Natural killer cell treated with Interleukin-12 subunit alpha and Interleukin-12 subunit beta and Interleukin-15 and Interleukin-18, amount 100 ng/mL, for 72 hours (primary cell): ENCODE results near the gene FKBP2. TPM values are rescaled to one million over a fixed set of nuclear protein-coding genes. Genes with fewer than 3 reads are reported as not detected.
A peak's percentile ranks its signal among the peaks of the same experiment; 100 is the strongest.

Experiments used
- ATAC-seq, 2 donors: fragments of 150-1000 bp; cut with Tn5 transposase in 1 of 2; sonication (Bioruptor Pico), chemical (Tn5 transposase) in 1 of 2; 2 replicates each; pipeline ENCODE4 v1.10.0; 2021
- DNase-seq: peaks from one replicate; pipeline ENCODE4 v3.0.0; 2022; ENCODE audit warnings: low spot score
- H3K27ac Mint-ChIP-seq, 2 donors: 1 replicate in 1 of 2; 2 replicates in 1 of 2; pipeline ENCODE4 v1.8.0; 2022; ENCODE audit warnings: mixed read lengths in 2 of 2, mild to moderate bottlenecking in 1 of 2, moderate library complexity in 1 of 2
- H3K27me3 Mint-ChIP-seq, 2 donors: 1 replicate in 1 of 2; 2 replicates in 1 of 2; pipeline ENCODE4 v1.8.0; 2022; ENCODE audit warnings: mixed read lengths in 2 of 2
- H3K36me3 Mint-ChIP-seq: one replicate; pipeline ENCODE4 v1.8.0; 2022; ENCODE audit warnings: mixed read lengths
- H3K4me1 Mint-ChIP-seq, 2 donors: 1 replicate in 1 of 2; 2 replicates in 1 of 2; pipeline ENCODE4 v1.8.0; 2022; ENCODE audit warnings: low read depth in 2 of 2, mixed read lengths in 2 of 2, mild to moderate bottlenecking in 1 of 2
- H3K4me3 Mint-ChIP-seq: one replicate; pipeline ENCODE4 v1.8.0; 2022; ENCODE audit warnings: mixed read lengths
- H3K9me3 Mint-ChIP-seq: 2 replicates; pipeline ENCODE4 v1.8.0; 2022; ENCODE audit warnings: mixed read lengths
- total RNA-seq, 2 donors: library from RNA; stranded (reverse); gene quantifications; one replicate each; pipeline ENCODE4 v1.2.3, GENCODE V29; 2022

Gene FKBP2
- total RNA-seq, 2 donors from 2014 or later, result 33.1 to 53.5 TPM

- no peak for ATAC-seq
- H3K27ac Mint-ChIP-seq, result peak overlapping the region; percentile 79 to 80
- no peaks in the 10 kb centered on the region for H3K36me3 Mint-ChIP-seq
- H3K4me3 Mint-ChIP-seq, result peak overlapping the region; percentile 84
- no peaks in the 10 kb centered on the region for H3K9me3 Mint-ChIP-seq
- no peak for DNase-seq
- no peaks in the 10 kb centered on the region for H3K27me3 Mint-ChIP-seq
- peaks cover 20 to 25% of the 10 kb centered on the region in 2 donors for H3K4me1 Mint-ChIP-seq
Measured at GRCh38 chr11:64224891-64225607, 15.8 kb upstream of the FKBP2 start.

- Mint-ChIP-seq H3K9me3 (no peaks in the 10 kb centered on the region), H3K4me3 (peak within 1 kb of the TSS; percentile 84), H3K4me1 (peaks cover 23 to 27% of the 10 kb centered on the region in 2 donors), H3K27ac (peak within 1 kb of the TSS; percentile 79 to 90), H3K27me3 (no peaks in the 10 kb centered on the region), H3K36me3 (no peaks in the 10 kb centered on the region)
- peak; percentile 83 to 87 for ATAC-seq
- DNase-seq, result peak; percentile 92
Measured at GRCh38 chr11:64225608-64226506, 15.0 kb upstream of the FKBP2 start, which contains the start of the genes NUDT22 and TRPT1. Gene NUDT22 (plus strand): TSS chr11:64226274. CDS start chr11:64226653, 379 bp downstream. Gene TRPT1 (minus strand): TSS chr11:64226186. CDS start chr11:64225860, 326 bp downstream.

GRCh38 chr11:64226507-64227051, 14.3 kb upstream of the FKBP2 start:
- DNase-seq (peak; percentile 77), ATAC-seq (peak; percentile 65 to 66)
- no peaks in the 10 kb centered on the region for H3K9me3 Mint-ChIP-seq
- peak overlapping the region; percentile 79 to 90 for H3K27ac Mint-ChIP-seq
- H3K27me3 Mint-ChIP-seq, result no peaks in the 10 kb centered on the region
- peaks cover 25 to 27% of the 10 kb centered on the region in 2 donors for H3K4me1 Mint-ChIP-seq
- H3K36me3 Mint-ChIP-seq, result no peaks in the 10 kb centered on the region
- peak overlapping the region; percentile 84 for H3K4me3 Mint-ChIP-seq

GRCh38 chr11:64227405-64227956, 13.4 kb upstream of the FKBP2 start:
- no peaks in the 10 kb centered on the region for H3K27me3 Mint-ChIP-seq
- peak overlapping the region; percentile 79 to 90 for H3K27ac Mint-ChIP-seq
- no peak for DNase-seq
- no peaks in the 10 kb centered on the region for H3K36me3 Mint-ChIP-seq
- H3K4me3 Mint-ChIP-seq, result peak overlapping the region; percentile 84
- no peak for ATAC-seq
- no peaks in the 10 kb centered on the region for H3K9me3 Mint-ChIP-seq
- H3K4me1 Mint-ChIP-seq, result peaks cover 27 to 31% of the 10 kb centered on the region in 2 donors

GRCh38 chr11:64229090-64229743, 11.7 kb upstream of the FKBP2 start:
- no peak for ATAC-seq

GRCh38 chr11:64229744-64230170, 11.1 kb upstream of the FKBP2 start:
- no peaks in the 10 kb centered on the region for H3K36me3 Mint-ChIP-seq
- peak overlapping the region; percentile 90 for H3K4me3 Mint-ChIP-seq
- H3K4me1 Mint-ChIP-seq, result peaks cover 27 to 31% of the 10 kb centered on the region in 2 donors
- ATAC-seq (no peak), DNase-seq (peak; percentile 60)
- H3K27ac Mint-ChIP-seq, result peak overlapping the region; percentile 84 to 89
- H3K9me3 Mint-ChIP-seq, result no peaks in the 10 kb centered on the region
- H3K27me3 Mint-ChIP-seq, result no peaks in the 10 kb centered on the region

More at GRCh38 chr11:64229090-64229743, 11.7 kb upstream of the FKBP2 start:
- DNase-seq, result no peak
- Mint-ChIP-seq H3K36me3 (no peaks in the 10 kb centered on the region), H3K4me3 (peak overlapping the region; percentile 90), H3K4me1 (peaks cover 27 to 31% of the 10 kb centered on the region in 2 donors), H3K27me3 (no peaks in the 10 kb centered on the region), H3K9me3 (no peaks in the 10 kb centered on the region), H3K27ac (peak overlapping the region; percentile 84 to 89)

GRCh38 chr11:64230171-64230984, 10.5 kb upstream of the FKBP2 start, which contains the start of gene DNAJC4:
Gene DNAJC4 (plus strand): TSS chr11:64230548. CDS start chr11:64230855, 307 bp downstream.
- Mint-ChIP-seq H3K4me1 (peaks cover 26 to 31% of the 10 kb centered on the region in 2 donors), H3K36me3 (no peaks in the 10 kb centered on the region), H3K9me3 (no peaks in the 10 kb centered on the region), H3K4me3 (peak within 1 kb of the TSS; percentile 90), H3K27ac (peak within 1 kb of the TSS; percentile 84 to 89), H3K27me3 (no peaks in the 10 kb centered on the region)
- DNase-seq, result peak; percentile 94
- ATAC-seq, result peak; percentile 70 to 78

- peak overlapping the region; percentile 84 to 89 for H3K27ac Mint-ChIP-seq
- H3K4me1 Mint-ChIP-seq, result peaks cover 29 to 33% of the 10 kb centered on the region in 2 donors
- H3K9me3 Mint-ChIP-seq, result no peaks in the 10 kb centered on the region
- H3K4me3 Mint-ChIP-seq, result peak overlapping the region; percentile 90
- no peak for DNase-seq
- H3K36me3 Mint-ChIP-seq, result no peaks in the 10 kb centered on the region
- no peaks in the 10 kb centered on the region for H3K27me3 Mint-ChIP-seq
- ATAC-seq, result no peak
Measured at GRCh38 chr11:64230985-64231365, 9.9 kb upstream of the FKBP2 start.

- peak overlapping the region in 1 of 2 donors; percentile 89 for H3K27ac Mint-ChIP-seq
- no peaks in the 10 kb centered on the region for H3K9me3 Mint-ChIP-seq
- H3K4me1 Mint-ChIP-seq, result peaks cover 29 to 33% of the 10 kb centered on the region in 2 donors
- peak overlapping the region; percentile 90 for H3K4me3 Mint-ChIP-seq
- H3K27me3 Mint-ChIP-seq, result no peaks in the 10 kb centered on the region
- ATAC-seq (no peak), DNase-seq (no peak)
- H3K36me3 Mint-ChIP-seq, result no peaks in the 10 kb centered on the region
Measured at GRCh38 chr11:64231546-64231945, 9.3 kb upstream of the FKBP2 start.

GRCh38 chr11:64232182-64232966, 8.5 kb upstream of the FKBP2 start:
- ATAC-seq, result no peak
- DNase-seq, result no peak
- no peaks in the 10 kb centered on the region for H3K9me3 Mint-ChIP-seq
- peaks cover 26 to 27% of the 10 kb centered on the region in 2 donors for H3K4me1 Mint-ChIP-seq
- H3K4me3 Mint-ChIP-seq, result peak overlapping the region; percentile 56
- no peaks in the 10 kb centered on the region for H3K36me3 Mint-ChIP-seq
- H3K27ac Mint-ChIP-seq, result peak overlapping the region in 1 of 2 donors; percentile 89
- no peaks in the 10 kb centered on the region for H3K27me3 Mint-ChIP-seq

- Mint-ChIP-seq H3K27me3 (no peaks in the 10 kb centered on the region), H3K27ac (no peak overlapping the region), H3K36me3 (no peaks in the 10 kb centered on the region), H3K4me1 (peaks cover 20 to 23% of the 10 kb centered on the region in 2 donors), H3K9me3 (no peaks in the 10 kb centered on the region), H3K4me3 (peak overlapping the region; percentile 71)
- no peak for DNase-seq
- ATAC-seq, result no peak
Measured at GRCh38 chr11:64232967-64233315, 8.0 kb upstream of the FKBP2 start.
